ENCODE data around the gene TMEM8B.

The TMEM8B gene

DNA sequence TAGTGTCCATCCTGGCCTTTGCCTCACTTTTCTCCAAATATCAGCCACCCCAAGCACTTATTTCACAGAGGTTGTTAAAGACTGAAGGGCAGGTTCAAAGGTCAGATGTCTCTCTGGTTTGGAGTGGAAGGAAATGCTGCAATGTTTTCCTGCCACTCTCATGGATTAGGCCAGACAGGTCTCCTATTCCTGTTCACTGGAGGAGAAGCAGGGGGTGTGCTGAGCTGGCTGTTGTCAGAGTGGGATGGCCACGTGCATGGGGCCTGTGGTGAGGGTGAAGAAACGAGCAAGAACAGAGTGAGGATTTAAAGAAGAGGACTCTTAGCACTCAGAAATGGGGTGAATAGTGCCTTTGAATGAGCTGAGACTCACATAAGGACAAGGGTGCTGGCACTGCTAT lies 6.7 kb downstream of the TMEM8B start:
- TF ChIP-seq GLIS3 (CRISPR knock-in tag; IDR thresholded peaks at IDR 0.05), result no peak
- ATAC-seq, result no peak

- no peak for ATAC-seq
- TF ChIP-seq GLIS3 (CRISPR knock-in tag; IDR thresholded peaks at IDR 0.05), result no peak
- no peak for TF ChIP-seq CSRNP3 (CRISPR knock-in tag; IDR thresholded peaks at IDR 0.05)
Measured at GRCh38 chr9:35836595-35836994, 7.6 kb downstream of the TMEM8B start.

DNA sequence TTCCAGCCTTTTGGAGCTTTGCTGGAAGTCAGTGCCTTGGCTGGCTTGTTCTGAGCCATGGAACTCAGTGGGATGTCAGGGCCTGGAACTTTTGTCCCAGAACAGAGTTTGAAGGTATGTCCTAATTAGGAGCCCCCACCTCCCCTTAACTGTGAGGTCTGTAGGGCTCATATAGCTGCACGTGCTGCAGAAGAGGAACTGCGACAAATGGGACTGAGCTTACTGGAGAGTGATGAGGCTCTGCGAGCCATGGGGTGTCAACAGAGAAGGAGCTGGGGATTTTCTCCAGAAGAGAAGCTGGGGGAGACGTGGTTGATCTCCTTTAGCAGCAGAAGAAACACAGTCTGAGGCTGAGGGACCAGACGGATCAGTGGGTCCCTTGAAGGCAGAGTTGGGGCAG lies 10.9 kb downstream of the TMEM8B start:
- TF ChIP-seq, protein P1, sequence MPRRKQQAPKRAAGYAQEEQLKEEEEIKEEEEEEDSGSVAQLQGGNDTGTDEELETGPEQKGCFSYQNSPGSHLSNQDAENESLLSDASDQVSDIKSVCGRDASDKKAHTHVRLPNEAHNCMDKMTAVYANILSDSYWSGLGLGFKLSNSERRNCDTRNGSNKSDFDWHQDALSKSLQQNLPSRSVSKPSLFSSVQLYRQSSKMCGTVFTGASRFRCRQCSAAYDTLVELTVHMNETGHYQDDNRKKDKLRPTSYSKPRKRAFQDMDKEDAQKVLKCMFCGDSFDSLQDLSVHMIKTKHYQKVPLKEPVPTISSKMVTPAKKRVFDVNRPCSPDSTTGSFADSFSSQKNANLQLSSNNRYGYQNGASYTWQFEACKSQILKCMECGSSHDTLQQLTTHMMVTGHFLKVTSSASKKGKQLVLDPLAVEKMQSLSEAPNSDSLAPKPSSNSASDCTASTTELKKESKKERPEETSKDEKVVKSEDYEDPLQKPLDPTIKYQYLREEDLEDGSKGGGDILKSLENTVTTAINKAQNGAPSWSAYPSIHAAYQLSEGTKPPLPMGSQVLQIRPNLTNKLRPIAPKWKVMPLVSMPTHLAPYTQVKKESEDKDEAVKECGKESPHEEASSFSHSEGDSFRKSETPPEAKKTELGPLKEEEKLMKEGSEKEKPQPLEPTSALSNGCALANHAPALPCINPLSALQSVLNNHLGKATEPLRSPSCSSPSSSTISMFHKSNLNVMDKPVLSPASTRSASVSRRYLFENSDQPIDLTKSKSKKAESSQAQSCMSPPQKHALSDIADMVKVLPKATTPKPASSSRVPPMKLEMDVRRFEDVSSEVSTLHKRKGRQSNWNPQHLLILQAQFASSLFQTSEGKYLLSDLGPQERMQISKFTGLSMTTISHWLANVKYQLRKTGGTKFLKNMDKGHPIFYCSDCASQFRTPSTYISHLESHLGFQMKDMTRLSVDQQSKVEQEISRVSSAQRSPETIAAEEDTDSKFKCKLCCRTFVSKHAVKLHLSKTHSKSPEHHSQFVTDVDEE (CRISPR knock-in tag; IDR thresholded peaks at IDR 0.05), result no peak
- TF ChIP-seq ESRRG (CRISPR knock-in tag; IDR thresholded peaks at IDR 0.05) (no peak), ZC3H10 (CRISPR knock-in tag; IDR thresholded peaks at IDR 0.05) (no peak), ZNF565 (CRISPR knock-in tag; conservative IDR thresholded peaks at IDR 0.05; ENCODE audit: low read depth) (no peak)
- no peak for ATAC-seq

DNA sequence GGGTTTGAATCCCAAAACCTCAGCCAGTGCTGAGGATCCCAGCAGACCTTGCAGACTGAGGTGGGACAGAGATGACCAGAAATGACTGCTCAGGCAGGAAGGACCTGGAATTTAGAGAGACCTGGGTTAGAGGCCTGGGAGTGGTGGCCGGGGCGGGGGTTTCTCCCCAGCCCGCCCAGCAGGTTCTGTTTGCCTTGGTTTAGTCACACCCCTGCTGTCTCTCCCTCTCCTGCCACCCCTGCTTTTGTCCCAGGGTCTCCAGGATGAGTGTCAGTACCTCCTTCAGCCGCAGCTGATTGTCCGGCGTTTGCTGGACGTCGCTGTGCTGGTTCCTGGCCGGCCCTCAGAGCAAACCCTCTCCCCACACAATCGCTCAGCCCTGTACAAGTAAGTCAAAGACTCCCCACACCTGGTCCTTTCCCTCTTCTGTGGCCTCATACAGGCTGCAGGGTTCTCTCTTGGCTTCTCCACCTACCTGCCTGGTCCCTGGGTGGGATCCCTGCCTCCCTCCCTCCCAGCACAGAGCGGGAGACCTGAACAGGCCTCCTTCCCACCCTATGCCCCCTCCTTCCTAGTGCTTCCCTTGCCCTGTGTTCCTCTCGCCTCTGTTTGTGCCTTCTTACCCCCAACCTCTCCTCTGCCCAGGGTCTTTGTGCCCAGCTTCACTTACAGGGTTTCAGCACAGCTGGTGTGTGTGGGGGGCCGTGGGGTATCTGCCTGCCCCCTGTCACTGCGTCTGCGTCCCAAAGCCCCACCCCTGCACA lies 12.0 kb downstream of the TMEM8B start:
- no peak for ATAC-seq
- TF ChIP-seq BACH2 (CRISPR knock-in tag; IDR thresholded peaks at IDR 0.05; ENCODE audit: borderline replicate concordance), result no peak
- TF ChIP-seq PPARA (CRISPR knock-in tag; IDR thresholded peaks at IDR 0.05; ENCODE audit: borderline replicate concordance), result no peak
- TF ChIP-seq CREB5 (CRISPR knock-in tag; IDR thresholded peaks at IDR 0.05; ENCODE audit: low read depth), result no peak
- TF ChIP-seq, protein P1 (CRISPR knock-in tag; IDR thresholded peaks at IDR 0.05), result no peak
- no peak for TF ChIP-seq ZFP3 (CRISPR knock-in tag; IDR thresholded peaks at IDR 0.05)
- TF ChIP-seq OSR1 (CRISPR knock-in tag; IDR thresholded peaks at IDR 0.05), result no peak
- no peak for TF ChIP-seq ZC3H10 (CRISPR knock-in tag; IDR thresholded peaks at IDR 0.05)
- no peak for TF ChIP-seq TOX (CRISPR knock-in tag; IDR thresholded peaks at IDR 0.05; ENCODE audit: borderline replicate concordance)
- TF ChIP-seq ZNF8 (CRISPR knock-in tag; IDR thresholded peaks at IDR 0.05), result no peak
- TF ChIP-seq TCF4 (CRISPR knock-in tag; IDR thresholded peaks at IDR 0.05; ENCODE audit: borderline replicate concordance), result no peak

GRCh38 chr9:35841645-35841900 lies 12.5 kb downstream of the TMEM8B start:
- no peak for ATAC-seq
- TF ChIP-seq OSR1 (CRISPR knock-in tag; IDR thresholded peaks at IDR 0.05), result no peak
- TF ChIP-seq, protein P1 (CRISPR knock-in tag; IDR thresholded peaks at IDR 0.05), result no peak
- no peak for TF ChIP-seq ESRRG (CRISPR knock-in tag; IDR thresholded peaks at IDR 0.05)
- no peak for TF ChIP-seq ZNF8 (CRISPR knock-in tag; IDR thresholded peaks at IDR 0.05)
- no peak for TF ChIP-seq ISL1 (CRISPR knock-in tag; IDR thresholded peaks at IDR 0.05)
- no peak for TF ChIP-seq CSDC2 (CRISPR knock-in tag; IDR thresholded peaks at IDR 0.05)
- no peak for TF ChIP-seq ZFP3 (CRISPR knock-in tag; IDR thresholded peaks at IDR 0.05)
- TF ChIP-seq SNAI2 (CRISPR knock-in tag; IDR thresholded peaks at IDR 0.05), result no peak
- no peak for TF ChIP-seq CREB5 (CRISPR knock-in tag; IDR thresholded peaks at IDR 0.05; ENCODE audit: low read depth)
- no peak for TF ChIP-seq BACH2 (CRISPR knock-in tag; IDR thresholded peaks at IDR 0.05; ENCODE audit: borderline replicate concordance)

All from SK-N-SH treated with all-trans-retinoic acid at 6 μM for 48 hours (cell line).